A673 (cell line): Measurements from ENCODE around the gene SLC38A8. TPM values are rescaled to one million over a fixed set of nuclear protein-coding genes. Genes with fewer than 3 reads are reported as not detected.

ENCODE experiments used
- BruUV-seq: library from RNA; stranded (reverse); fragments of 400-500 nt; replicated peaks from 2 replicates; lab custom pipeline; 2021; lab: Mats Ljungman, UMichigan
- CTCF ChIA-PET: fragments of 300-600 bp; sonication (Branson Sonifier 250); formaldehyde crosslinking; loops from one replicate; lab custom pipeline; 2022; ENCODE audit warnings: antibody characterized with exemption; lab: Charles Lee
- POLR2A ChIA-PET: fragments of 300-600 bp; sonication (Branson Sonifier 250); formaldehyde crosslinking; loops from one replicate; lab custom pipeline; 2022; ENCODE audit warnings: antibody characterized with exemption; ENCODE audit not compliant: low non-redundant PET; lab: Charles Lee
- DNase-seq: peaks from one replicate; pipeline ENCODE4 v3.0.0-alpha.2; 2015; ENCODE audit warnings: low spot score
- H3K27ac ChIP-seq: fragments of 200-600 bp; sonication (generic); 2 replicates; pipeline ENCODE4 v1.5.1; 2016; ENCODE audit warnings: mixed run types, low read depth, mild to moderate bottlenecking, mixed read lengths, antibody characterized with exemption, low read length; ENCODE audit not compliant: poor library complexity, severe bottlenecking
- H3K27me3 ChIP-seq: fragments of 200-600 bp; sonication (generic); replicated peaks from 2 replicates; pipeline ENCODE4 v1.6.1; 2017; ENCODE audit warnings: mixed run types, low read depth, mild to moderate bottlenecking, mixed read lengths, antibody characterized with exemption, low read length; ENCODE audit not compliant: insufficient read depth, poor library complexity
- H3K36me3 ChIP-seq: fragments of 200-600 bp; sonication (generic); 2 replicates; pipeline ENCODE4 v1.6.1; 2016; ENCODE audit warnings: mixed run types, mild to moderate bottlenecking, mixed read lengths, antibody characterized with exemption, low read length; ENCODE audit not compliant: insufficient read depth, poor library complexity, severe bottlenecking
- H3K4me1 ChIP-seq: fragments of 200-600 bp; sonication (generic); 2 replicates; pipeline ENCODE4 v1.6.1; 2017; ENCODE audit warnings: mixed run types, mild to moderate bottlenecking, mixed read lengths, antibody characterized with exemption, low read length; ENCODE audit not compliant: insufficient read depth, poor library complexity, severe bottlenecking
- H3K4me3 ChIP-seq: fragments of 200-600 bp; sonication (generic); 2 replicates; pipeline ENCODE4 v1.5.1; 2016; ENCODE audit warnings: low read depth, mixed run types, mild to moderate bottlenecking, mixed read lengths, low read length; ENCODE audit not compliant: poor library complexity, severe bottlenecking
- H3K9me3 ChIP-seq: fragments of 200-600 bp; sonication (generic); 2 replicates; pipeline ENCODE4 v1.6.1; 2016; ENCODE audit warnings: mixed run types, low read depth, mild to moderate bottlenecking, mixed read lengths, antibody characterized with exemption, low read length; ENCODE audit not compliant: poor library complexity, severe bottlenecking
- CTCF ChIP-seq: fragments of 300-800, 200-600 bp; sonication (generic); conservative IDR thresholded peaks from 2 replicates; pipeline ENCODE4 v1.5.1; 2017; ENCODE audit warnings: low read depth, mild to moderate bottlenecking, antibody characterized with exemption, low read length, moderate library complexity, mixed read lengths
- EZH2 ChIP-seq: fragments of 200-600 bp; sonication (generic); IDR thresholded peaks from 2 replicates; pipeline ENCODE4 v1.6.1; 2017; ENCODE audit warnings: borderline replicate concordance, low read depth, mild to moderate bottlenecking, mixed read lengths, antibody characterized with exemption, low read length; ENCODE audit not compliant: poor library complexity, severe bottlenecking
- intact Hi-C: fragments of 100-400 bp; cut with micrococcal nuclease; formaldehyde crosslinking; loops from one replicate; pipeline ENCODE4 v1.10.0; 2022; ENCODE audit not compliant: unreplicated experiment
- total RNA-seq: library from RNA; stranded (reverse); gene quantifications from 2 replicates; pipeline ENCODE4 v1.2.3, GENCODE V29; 2021

SLC38A8 gene
- total RNA-seq, 1 experiment from 2014 or later = not detected

GRCh38 chr16:84048270-84048669 lies 5.7 kb upstream of the SLC38A8 start:
- Histone ChIP-seq H3K36me3 (peaks cover 2% of the 10 kb centered on the region), H3K4me1 (no peaks in the 10 kb centered on the region), H3K4me3 (no peak overlapping the region), H3K27ac (no peak overlapping the region), H3K9me3 (no peaks in the 10 kb centered on the region), H3K27me3 (no peaks in the 10 kb centered on the region)
- CTCF ChIA-PET = no interaction called here
- BruUV-seq = no TSS peak
- TF ChIP-seq EZH2 (no peak), CTCF (no peak)
- POLR2A ChIA-PET = no interaction called here
- no peak for DNase-seq
- intact Hi-C loops = no loop called here

- no peak for DNase-seq
- intact Hi-C loops = no loop called here
- ChIA-PET CTCF (no interaction called here), POLR2A (no interaction called here)
- Histone ChIP-seq H3K9me3 (no peaks in the 10 kb centered on the region), H3K27ac (no peak overlapping the region), H3K27me3 (no peaks in the 10 kb centered on the region), H3K36me3 (no peaks in the 10 kb centered on the region), H3K4me1 (no peaks in the 10 kb centered on the region), H3K4me3 (no peak overlapping the region)
- no TSS peak for BruUV-seq
- no peak for TF ChIP-seq CTCF
- no peak for TF ChIP-seq EZH2
These were observed 5.0 kb upstream of the SLC38A8 start for GRCh38 chr16:84047626-84048025.

GRCh38 chr16:84047206-84047605 lies 4.6 kb upstream of the SLC38A8 start:
- Histone ChIP-seq H3K4me3 (no peak overlapping the region), H3K27ac (no peak overlapping the region), H3K4me1 (no peaks in the 10 kb centered on the region), H3K36me3 (no peaks in the 10 kb centered on the region), H3K9me3 (no peaks in the 10 kb centered on the region), H3K27me3 (no peaks in the 10 kb centered on the region)
- DNase-seq = no peak
- BruUV-seq = no TSS peak
- ChIA-PET POLR2A (no interaction called here), CTCF (no interaction called here)
- intact Hi-C loops = no loop called here
- TF ChIP-seq CTCF (no peak), EZH2 (no peak)
